HL-60 (cell line): ENCODE measurements around the gene SLC35D2.
A peak's percentile ranks its signal among the peaks of the same experiment; 100 is the strongest.

Experiments
- CTCF ChIP-seq: IDR thresholded peaks from one replicate; pipeline ENCODE4 v1.5.1; 2011; ENCODE audit warnings: low read length, control low read depth, inconsistent platforms; ENCODE audit not compliant: insufficient read depth
- GABPA ChIP-seq: IDR thresholded peaks from 2 replicates; pipeline ENCODE4 v1.6.1; 2012; ENCODE audit warnings: low read depth
- POLR2AphosphoS5 ChIP-seq: IDR thresholded peaks from 2 replicates; pipeline ENCODE4 v1.6.1; 2012; ENCODE audit warnings: low read depth
- REST ChIP-seq: IDR thresholded peaks from 2 replicates; pipeline ENCODE4 v1.6.1; 2012; ENCODE audit warnings: low read depth; ENCODE audit not compliant: insufficient replicate concordance
- SPI1 ChIP-seq: IDR thresholded peaks from 2 replicates; pipeline ENCODE4 v1.6.1; 2012; ENCODE audit warnings: low read depth, mild to moderate bottlenecking, borderline replicate concordance

- TF ChIP-seq CTCF: no peak
- no peak for TF ChIP-seq POLR2AphosphoS5
- TF ChIP-seq GABPA: no peak
- no peak for TF ChIP-seq REST
- TF ChIP-seq SPI1: peak; percentile 50; the same call in 1 of the 2 replicates
These were observed 30.1 kb upstream of the SLC35D2 start for GRCh38 chr9:96413302-96414221.
